Fibroblast of skin of back (primary cell): ENCODE data around the gene DRC3.

Experiments used
- DNase-seq: peaks from one replicate; pipeline ENCODE4 v3.0.0-alpha.2; 2013

The DRC3 gene

GRCh38 chr17:18025241-18025944 is 52.7 kb downstream of the DRC3 start:
- peak; percentile 33 for DNase-seq

- DNase-seq = peak; percentile 72
Measured at GRCh38 chr17:18025945-18026776, 53.5 kb downstream of the DRC3 start.

GRCh38 chr17:18027280-18027679 is 54.6 kb downstream of the DRC3 start:
- DNase-seq = no peak

- DNase-seq = no peak
Measured at GRCh38 chr17:18028114-18028951, 55.7 kb downstream of the DRC3 start.

GRCh38 chr17:18028952-18029540 is 56.4 kb downstream of the DRC3 start:
- DNase-seq = no peak

- DNase-seq = peak; percentile 50
Measured at GRCh38 chr17:18031955-18032354, 59.3 kb downstream of the DRC3 start.

GRCh38 chr17:18033442-18034099 is 60.9 kb downstream of the DRC3 start:
- peak; percentile 85 for DNase-seq

GRCh38 chr17:18035704-18036103 is 63.0 kb downstream of the DRC3 start:
- no peak for DNase-seq

- no peak for DNase-seq
Measured at GRCh38 chr17:18037486-18037885, 64.8 kb downstream of the DRC3 start.

GRCh38 chr17:18038149-18038850 is 65.6 kb downstream of the DRC3 start:
- no peak for DNase-seq

- DNase-seq = peak; percentile 98
Measured at GRCh38 chr17:18038861-18039534, 66.3 kb downstream of the DRC3 start, which contains the start of the genes ATPAF2 and GID4. ATPAF2 (minus strand) TSS chr17:18039168; CDS start chr17:18039013, 155 bp downstream. GID4 (plus strand) TSS chr17:18039408; CDS start chr17:18039465, 57 bp downstream.

- peak; percentile 23 for DNase-seq
Measured at GRCh38 chr17:18039535-18040260, 67.0 kb downstream of the DRC3 start.

GRCh38 chr17:18040261-18040858 is 67.7 kb downstream of the DRC3 start:
- DNase-seq = no peak

GRCh38 chr17:18041776-18042175 is 69.1 kb downstream of the DRC3 start:
- peak; percentile 27 for DNase-seq

- DNase-seq = no peak
Measured at GRCh38 chr17:18042983-18043382, 70.3 kb downstream of the DRC3 start.

GRCh38 chr17:18043491-18043890 is 70.8 kb downstream of the DRC3 start:
- DNase-seq = peak; percentile 23

GRCh38 chr17:18044609-18045008 is 71.9 kb downstream of the DRC3 start:
- no peak for DNase-seq

- no peak for DNase-seq
Measured at GRCh38 chr17:18045691-18046350, 73.2 kb downstream of the DRC3 start.

GRCh38 chr17:18055597-18055996 is 82.9 kb downstream of the DRC3 start:
- DNase-seq = no peak
